ENCODE data around the gene ERC2.
"Not testable (repeated sequence)": the region's sequence is repeated elsewhere in the genome, so short reads cannot be mapped to it uniquely, and the experiment has no call there.

The ERC2 gene

GRCh38 chr3:56087451-56088053, 380.7 kb downstream of the ERC2 start:
- in situ Hi-C loops (cut with MboI; ENCODE audit: low sequenced_read_pairs): no loop called here

DNA sequence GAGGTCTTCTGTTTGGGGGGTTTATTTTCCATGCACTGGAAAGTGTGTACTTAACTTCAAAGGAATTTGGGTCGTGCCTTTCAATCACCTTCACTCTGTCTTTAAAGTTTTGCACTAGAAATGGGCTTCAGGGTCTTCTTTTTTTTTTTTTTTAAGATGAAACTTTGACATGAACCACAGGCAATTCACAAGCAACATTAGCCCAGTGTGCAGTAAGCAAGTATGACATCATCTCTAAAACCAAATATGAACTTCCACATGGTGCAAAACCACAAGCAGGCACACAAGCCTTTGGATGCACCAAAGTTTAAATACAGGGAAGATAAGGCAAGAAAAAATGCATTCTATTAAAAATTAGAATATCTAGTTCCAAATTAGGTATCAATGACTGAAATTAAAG, 381.9 kb downstream of the ERC2 start:
- in situ Hi-C loops (cut with MboI; ENCODE audit: low sequenced_read_pairs): no loop called here

DNA sequence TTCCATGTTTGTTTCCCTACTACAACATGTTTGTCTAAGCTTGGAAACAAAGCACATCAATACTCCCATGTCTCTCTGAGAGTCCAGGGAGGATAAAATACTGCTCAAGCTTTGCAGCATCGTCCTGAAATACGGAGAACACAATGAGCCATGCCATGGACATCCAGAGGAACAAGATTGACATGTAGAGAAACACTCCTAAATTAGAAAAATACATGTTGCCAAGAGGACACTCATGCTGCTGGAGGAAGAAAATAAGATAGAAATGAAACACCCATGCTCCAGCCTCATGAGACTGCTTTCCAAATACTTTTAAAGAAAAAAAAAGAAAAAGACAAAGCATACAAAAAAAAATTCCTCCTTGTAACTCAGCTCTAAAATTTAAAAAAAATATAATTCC, 387.0 kb downstream of the ERC2 start:
- in situ Hi-C loops (cut with MboI; ENCODE audit: low sequenced_read_pairs): no loop called here

- in situ Hi-C loops (cut with MboI; ENCODE audit: low sequenced_read_pairs): no loop called here
Observed at GRCh38 chr3:56076746-56077145, 391.5 kb downstream of the ERC2 start.

DNA sequence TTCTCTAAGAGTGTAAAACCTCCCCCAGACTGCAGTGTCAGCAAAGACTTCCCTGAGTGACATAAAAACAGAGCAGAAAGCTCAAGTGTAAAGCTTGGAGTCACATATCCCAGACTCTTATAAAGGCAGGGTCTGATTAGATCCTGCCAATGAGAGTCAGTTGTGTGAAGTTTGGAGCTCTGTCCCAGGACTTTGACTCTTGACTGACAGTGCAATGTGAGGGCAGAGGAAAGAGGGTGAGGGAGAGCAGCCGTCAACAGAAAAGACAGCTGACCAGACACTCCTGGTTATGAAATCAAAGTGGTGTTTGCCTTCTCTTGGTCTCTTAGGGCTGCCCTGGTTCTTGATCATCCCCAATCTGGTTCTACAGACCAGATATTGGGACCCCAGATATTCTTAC, 393.2 kb downstream of the ERC2 start:
- in situ Hi-C loops (cut with MboI; ENCODE audit: low sequenced_read_pairs): no loop called here

DNA sequence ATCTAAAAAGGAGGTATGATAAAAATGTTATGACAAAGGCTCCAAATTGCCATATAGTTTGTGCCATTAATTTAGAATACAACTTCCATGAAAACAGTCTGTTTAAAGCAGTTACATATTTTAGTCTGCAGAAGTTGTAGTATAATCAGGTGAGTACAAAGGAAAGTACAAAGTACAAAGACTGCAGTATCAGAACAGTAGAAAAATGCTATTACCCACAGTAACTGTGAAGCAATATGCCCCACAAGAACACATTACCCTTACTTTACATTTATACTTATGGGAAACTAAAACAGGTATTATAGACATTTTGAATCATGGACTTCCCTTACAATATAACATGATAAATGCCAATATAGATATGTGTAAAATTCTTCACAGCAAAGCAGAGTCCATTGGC, 398.5 kb downstream of the ERC2 start:
- in situ Hi-C loops (cut with MboI; ENCODE audit: low sequenced_read_pairs): no loop called here

DNA sequence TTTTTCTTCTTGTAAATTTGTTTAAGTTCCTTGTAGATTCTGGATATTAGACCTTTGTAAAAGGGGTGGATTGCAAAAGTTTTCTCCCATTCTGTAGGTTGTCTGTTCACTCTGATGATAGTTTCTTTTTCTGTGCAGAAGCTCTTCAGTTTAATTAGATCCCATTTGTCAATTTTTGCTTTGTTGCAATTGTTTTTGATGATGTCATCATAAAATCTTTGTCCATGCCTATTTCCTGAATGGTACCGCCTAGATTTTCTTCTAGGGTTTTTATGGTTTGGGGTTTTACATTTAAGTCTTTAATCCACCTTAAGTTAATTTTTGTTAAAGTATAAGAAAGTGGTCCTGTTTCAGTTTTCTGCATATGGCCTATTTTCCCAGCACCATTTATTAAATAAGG, 401.9 kb downstream of the ERC2 start:
- in situ Hi-C loops (cut with MboI; ENCODE audit: low sequenced_read_pairs): not testable (repeated sequence)

GRCh38 chr3:56064684-56065083, 403.6 kb downstream of the ERC2 start:
- in situ Hi-C loops (cut with MboI; ENCODE audit: low sequenced_read_pairs): no loop called here

DNA sequence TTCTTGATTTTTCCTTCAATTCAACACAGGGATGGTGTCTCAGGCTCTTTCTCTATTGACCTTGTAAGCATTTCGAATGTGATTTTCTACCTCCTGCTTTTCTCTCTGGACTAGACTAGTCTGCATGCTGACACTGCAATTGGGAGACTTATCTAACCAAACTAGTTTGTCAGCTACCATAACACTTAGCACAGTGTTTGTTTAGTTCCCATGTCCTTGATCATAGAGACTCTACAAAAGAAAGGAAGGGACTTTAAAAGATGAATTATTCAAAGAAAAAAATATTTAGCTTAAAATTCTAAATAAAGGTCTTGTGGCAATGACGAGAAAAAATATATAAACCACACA, 407.0 kb downstream of the ERC2 start:
- in situ Hi-C loops (cut with MboI; ENCODE audit: low sequenced_read_pairs): no loop called here

DNA sequence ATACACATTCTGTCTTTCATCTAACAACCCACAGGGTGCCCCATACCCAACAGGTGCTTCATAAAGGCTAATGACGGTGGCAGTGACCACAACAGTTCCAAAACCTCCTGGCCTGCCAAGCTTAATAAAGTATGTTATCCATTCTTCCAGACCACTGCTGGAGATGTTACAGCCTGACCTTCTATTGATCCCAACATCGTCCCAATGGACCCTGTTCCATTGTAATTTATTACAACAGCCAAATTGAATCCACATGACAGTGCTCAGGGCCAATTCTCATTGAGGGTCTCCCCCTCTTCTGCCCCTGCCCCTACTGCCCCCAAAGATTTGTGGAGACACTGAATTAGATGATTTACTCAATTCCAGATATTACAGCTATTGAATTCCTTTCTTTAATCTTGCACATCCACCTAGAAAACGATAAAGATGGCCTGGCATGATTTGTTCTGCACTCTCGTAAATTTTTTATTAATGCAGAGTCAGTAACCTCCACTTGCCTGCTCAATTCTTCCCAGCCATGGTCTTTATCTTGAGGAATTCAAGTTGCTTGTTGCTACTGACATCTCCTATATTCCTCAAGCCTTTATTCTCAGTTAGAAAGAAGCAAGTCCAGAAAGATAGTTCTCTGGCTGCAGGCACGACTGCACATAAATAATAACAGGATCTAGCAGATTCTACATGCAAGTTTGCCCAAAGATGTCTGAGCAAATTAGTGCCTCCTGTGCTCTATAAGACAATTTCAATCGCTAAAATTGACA, 407.6 kb downstream of the ERC2 start:
- in situ Hi-C loops (cut with MboI; ENCODE audit: low sequenced_read_pairs): no loop called here

- in situ Hi-C loops (cut with MboI; ENCODE audit: low sequenced_read_pairs): no loop called here
Observed at GRCh38 chr3:56059731-56060130, 408.5 kb downstream of the ERC2 start.

- in situ Hi-C loops (cut with MboI; ENCODE audit: low sequenced_read_pairs): no loop called here
Observed at GRCh38 chr3:56055951-56056350, 412.3 kb downstream of the ERC2 start.

DNA sequence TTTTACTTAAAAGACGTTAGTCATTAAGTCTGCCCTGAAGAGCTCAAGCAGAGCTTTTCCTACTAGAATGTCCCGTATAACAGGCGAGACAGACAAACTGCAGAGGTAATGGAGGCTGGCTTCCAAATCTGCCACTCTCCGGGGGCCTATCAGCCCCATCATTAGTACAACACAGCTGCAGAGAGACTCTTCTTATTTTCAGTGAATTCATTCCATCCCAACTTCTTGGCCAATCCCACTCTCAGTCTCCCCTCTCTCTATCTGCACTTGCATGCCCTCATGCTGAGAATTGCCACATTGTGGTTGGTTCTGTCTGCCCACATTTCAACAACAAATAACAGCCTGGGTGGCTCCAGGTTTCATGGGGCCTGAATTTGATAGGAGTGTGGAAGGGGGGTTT, 412.7 kb downstream of the ERC2 start:
- in situ Hi-C loops (cut with MboI; ENCODE audit: low sequenced_read_pairs): no loop called here

GRCh38 chr3:56054844-56055243, 413.4 kb downstream of the ERC2 start:
- in situ Hi-C loops (cut with MboI; ENCODE audit: low sequenced_read_pairs): no loop called here

GRCh38 chr3:56053727-56054126, 414.5 kb downstream of the ERC2 start:
- in situ Hi-C loops (cut with MboI; ENCODE audit: low sequenced_read_pairs): no loop called here

GRCh38 chr3:56052188-56052587, 416.1 kb downstream of the ERC2 start:
- in situ Hi-C loops (cut with MboI; ENCODE audit: low sequenced_read_pairs): no loop called here

- in situ Hi-C loops (cut with MboI; ENCODE audit: low sequenced_read_pairs): no loop called here
Observed at GRCh38 chr3:56051052-56051451, 417.2 kb downstream of the ERC2 start.

DNA sequence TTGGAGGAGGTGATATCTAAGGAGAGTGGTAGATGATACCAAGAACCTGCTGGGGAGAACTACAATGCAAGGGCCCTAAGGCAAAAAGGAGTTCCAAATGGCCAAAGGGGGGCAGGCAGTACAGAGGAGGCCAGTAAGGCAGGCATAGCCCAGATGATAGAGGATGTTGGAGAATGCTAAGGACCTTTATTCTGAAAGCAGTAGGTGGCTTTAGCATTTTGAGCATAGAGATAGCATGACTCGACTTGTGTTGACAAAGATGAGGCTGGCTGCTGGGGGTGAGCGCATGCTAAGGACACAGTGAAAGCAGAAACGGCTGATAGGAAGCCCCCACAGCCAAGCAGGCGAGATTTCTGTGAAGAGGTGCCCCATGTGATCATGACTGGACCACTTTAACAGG, 419.3 kb downstream of the ERC2 start:
- in situ Hi-C loops (cut with MboI; ENCODE audit: low sequenced_read_pairs): no loop called here

DNA sequence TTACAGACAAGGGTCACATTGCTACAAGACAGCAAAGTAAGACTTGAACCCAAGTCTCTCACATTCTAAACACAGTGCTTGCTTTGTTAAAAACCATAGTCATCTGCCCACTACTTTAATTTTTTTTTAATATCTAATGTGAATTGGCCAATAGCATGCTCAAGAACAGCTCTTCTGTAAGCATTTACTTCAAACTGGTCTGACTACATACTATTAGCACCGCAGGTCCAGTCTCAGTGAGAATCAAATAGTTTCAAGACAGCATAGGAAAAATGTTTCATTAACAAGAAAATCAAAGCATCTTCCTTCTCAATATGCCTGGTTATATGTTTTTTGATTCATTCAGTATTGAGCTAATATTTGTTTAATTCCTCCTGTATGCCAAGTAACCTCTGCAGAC, 419.9 kb downstream of the ERC2 start:
- in situ Hi-C loops (cut with MboI; ENCODE audit: low sequenced_read_pairs): no loop called here

DNA sequence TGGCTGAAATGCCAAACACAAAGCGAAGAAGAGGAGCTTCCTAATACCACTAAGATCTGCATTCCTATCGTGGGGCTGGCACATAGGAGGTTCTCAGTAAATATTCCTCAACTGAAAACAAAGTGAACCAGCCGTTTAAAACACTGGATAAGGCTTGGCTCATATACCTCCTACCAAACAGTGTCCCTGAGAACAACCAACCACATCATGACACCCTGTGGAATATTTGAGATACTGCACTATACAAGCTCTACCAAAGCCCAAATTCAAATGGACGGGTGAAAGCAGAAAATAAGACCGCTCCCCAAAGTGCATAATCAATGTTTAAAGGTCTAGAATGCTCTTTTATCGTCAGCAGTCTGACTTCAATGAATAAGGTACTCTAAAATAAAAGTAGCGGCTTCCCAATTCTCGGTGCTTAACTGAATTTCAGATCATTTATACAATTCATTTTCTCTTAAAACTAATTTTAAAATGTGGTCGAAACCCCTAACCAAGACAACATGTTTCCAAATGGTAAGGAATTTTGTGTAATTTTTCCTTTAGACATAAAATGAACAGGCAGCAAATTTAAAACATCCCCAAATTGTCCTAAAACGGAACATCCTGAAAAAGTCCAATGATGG, 425.8 kb downstream of the ERC2 start:
- in situ Hi-C loops (cut with MboI; ENCODE audit: low sequenced_read_pairs): no loop called here

DNA sequence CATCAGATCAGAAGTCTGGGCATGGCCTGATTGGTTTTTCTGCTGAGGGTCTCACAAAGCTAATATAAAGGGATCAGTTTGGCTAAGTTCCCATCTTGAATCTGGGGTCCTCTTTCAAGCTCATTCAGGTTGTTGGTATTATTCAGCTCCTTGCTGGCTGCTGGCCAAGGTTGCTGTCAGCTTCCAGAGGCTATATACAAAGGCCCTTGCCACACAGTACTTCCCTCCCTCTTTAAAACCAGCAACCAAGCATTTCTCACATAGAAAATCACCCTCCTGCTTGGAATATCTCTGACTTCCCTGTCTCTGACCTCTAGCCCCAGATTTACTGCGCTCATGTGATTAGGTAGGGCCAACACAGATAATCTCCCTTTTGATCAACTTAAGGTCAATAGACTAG, 442.9 kb downstream of the ERC2 start:
- in situ Hi-C loops (cut with MboI; ENCODE audit: low sequenced_read_pairs): no loop called here

- in situ Hi-C loops (cut with MboI; ENCODE audit: low sequenced_read_pairs): no loop called here
Observed at GRCh38 chr3:56023546-56023945, 444.7 kb downstream of the ERC2 start.

DNA sequence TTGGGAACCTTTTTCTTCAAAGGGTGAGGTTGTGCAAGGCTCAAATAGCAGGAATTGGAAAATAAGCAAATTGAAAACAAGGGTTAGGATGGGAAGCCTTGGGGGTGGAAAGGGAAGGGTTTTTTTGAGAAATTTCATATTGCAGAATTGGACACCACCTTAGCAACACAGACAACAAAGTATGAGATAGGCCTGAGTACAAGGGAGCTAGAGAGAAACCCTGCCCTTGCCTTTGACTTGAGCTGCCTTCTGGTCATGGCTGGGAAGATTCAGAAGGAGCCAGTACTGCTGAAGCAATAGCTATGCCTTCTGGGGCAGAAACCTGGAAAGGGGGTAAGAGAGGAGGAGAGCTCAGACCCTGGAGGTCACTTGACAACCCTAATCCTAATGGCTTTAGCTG, 445.6 kb downstream of the ERC2 start:
- in situ Hi-C loops (cut with MboI; ENCODE audit: low sequenced_read_pairs): no loop called here
